Measurements from ENCODE around the gene CPT1C. TPM values are rescaled to one million over a fixed set of nuclear protein-coding genes. Genes with fewer than 3 reads are reported as not detected.

CPT1C gene
- 4.4 and 11.7 TPM in 2 replicates for total RNA-seq

DNA sequence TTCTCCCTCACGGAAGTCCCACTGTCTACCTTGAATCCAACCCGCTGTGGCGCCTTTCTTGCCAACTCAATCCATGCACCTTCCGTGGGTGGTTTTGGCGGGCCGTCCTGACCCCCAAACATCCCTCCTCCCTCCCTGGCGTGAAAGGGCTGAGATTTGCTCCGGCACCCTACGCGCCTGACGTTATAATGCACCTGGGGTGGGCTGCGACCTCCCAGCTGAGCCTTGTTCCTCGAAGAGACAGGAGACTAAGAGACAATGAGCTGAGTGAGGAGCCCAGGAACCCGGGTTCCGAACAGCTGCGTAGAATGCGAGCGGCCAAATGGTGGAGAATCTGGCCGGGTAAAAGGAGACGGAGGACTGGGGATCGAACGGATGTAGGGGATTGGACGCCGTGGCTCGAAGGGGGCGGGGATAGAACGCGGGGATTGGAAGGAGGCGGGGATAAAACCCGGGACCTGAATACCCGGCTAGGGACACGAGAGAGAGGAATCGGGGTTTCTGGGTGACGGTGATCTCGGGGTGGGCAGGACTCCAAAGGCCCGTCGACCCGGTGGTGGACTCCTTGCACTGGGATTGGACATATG is at the start of gene CPT1C:
Gene CPT1C, plus strand, starts transcription at position 461 of the 587 bp plus-strand sequence. CDS start 1,137 bp downstream, outside the sequence.

DNA sequence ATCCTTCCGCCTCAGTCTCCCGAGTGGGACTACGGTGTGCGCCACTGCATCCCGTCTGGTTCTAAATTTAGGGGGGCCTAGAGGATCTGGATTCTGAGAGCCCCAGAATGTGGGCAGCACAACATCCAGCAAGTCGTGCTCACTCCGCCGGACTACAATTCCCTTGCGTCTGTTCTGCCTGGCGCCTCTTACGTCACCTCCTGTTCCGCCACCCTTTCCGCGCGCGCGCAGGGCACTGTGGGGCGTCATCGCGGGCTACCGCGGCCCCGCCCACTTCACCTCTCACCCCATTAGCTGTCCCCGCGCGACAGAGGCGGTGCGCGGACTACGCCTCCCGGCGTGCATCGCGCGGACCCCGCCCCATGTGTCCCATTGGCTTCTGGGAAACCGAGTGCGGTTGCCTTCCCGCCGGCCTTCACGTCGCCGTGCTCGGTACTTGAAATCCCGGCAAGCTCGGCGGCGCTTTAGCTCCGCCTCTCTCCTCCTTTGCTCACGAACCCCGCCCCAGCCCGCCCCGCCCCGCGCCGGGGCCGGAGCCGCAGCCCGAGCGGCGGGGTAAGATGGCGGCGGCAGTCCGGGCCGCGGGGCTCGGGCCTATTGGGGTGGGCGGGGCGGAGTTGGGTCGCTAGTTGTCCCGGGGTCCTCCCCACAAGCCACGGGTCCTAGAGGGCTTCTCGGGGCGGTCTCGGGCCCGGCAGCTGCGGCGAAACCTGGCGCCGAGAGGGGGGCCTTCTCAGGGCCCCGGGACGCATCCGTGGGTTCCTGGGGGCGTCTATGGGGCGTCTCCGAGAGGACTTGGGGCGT is 49.0 kb upstream of the CPT1C start, which contains the start of gene SCAF1:
Gene SCAF1, plus strand, starts transcription at position 522 of the 804 bp plus-strand sequence. CDS start 2,818 bp downstream, outside the sequence.

DNA sequence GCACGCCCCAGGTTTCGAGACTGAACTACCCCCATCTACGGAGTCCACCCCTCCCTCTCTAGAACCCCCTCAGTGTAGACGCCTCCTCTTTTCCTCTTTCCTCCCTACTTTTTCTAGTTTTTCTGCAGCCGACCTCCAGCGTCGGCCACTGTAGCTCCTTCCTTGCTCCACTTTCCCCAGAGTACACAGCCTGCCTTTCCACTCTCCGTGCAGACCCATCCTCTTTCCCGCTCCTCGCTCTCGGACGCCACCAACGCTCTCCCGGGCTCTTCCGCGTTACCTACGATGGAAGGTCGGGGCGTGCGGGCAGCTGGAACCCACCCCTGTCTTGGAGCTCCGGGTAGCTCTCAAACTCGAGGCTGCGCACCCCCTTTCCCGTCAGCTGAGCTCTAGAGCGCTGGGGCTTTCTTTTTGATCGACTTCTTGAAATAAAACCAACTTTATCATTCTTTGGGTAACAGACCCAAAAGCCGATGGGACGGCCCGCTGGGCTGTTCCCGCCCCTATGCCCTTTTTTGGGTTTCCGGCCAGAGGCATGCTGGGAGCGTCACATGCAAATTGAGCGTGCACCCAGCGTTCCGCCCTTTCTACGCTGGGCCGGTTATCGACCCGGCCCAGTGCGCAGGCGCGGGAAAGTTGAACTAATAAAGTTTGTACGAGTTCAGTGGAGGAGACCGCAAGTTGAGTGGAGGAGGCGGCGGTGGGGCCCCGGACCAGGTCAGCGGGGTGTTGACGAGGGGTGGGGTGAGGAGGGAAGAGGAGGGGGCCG is 25.4 kb upstream of the CPT1C start, which contains the start of the genes BCL2L12 and IRF3:
Gene BCL2L12, plus strand, starts transcription at position 583 of the 769 bp plus-strand sequence. CDS start 760 bp downstream, outside the sequence.
Gene IRF3, minus strand, starts transcription at position 507 of the 769 bp plus-strand sequence. CDS start 1,019 bp downstream, outside the sequence.

DNA sequence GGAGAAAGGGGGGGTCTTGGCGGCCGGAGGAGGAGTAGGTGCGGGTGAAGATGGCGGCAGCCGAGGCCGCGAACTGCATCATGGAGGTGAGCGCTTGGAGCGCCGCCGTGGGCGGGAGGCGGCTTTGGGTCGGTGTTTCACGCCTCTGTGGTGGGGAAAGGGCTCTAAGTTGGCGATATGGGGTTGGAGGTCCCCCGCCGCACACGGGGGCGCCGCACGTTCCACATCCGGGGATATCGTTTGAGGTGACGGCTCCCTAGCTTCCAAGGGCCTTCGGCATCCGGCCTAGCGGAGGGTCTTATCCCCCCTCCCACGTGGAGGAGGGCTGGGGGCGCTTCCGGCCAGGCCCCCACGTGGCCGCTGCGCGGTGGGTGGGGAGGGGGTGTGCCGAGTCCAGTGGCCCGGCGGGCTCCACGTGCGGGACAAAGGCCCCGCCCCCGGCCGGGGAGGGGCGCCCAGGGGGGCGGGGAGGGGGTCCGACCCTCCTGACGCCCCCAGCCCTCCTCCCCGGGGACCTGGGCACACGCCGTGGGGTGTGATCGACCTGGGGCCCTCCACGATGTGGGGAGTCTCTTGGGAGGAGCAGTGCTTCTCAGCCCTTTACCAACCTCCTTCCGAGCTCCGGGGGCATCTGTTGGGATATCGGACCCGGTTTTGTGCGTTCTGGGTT is 13.6 kb upstream of the CPT1C start, which contains the start of gene PRMT1:
Gene PRMT1, plus strand, starts transcription at position 41 of the 670 bp plus-strand sequence. Its CDS starts 10 bp downstream, at position 51.

DNA sequence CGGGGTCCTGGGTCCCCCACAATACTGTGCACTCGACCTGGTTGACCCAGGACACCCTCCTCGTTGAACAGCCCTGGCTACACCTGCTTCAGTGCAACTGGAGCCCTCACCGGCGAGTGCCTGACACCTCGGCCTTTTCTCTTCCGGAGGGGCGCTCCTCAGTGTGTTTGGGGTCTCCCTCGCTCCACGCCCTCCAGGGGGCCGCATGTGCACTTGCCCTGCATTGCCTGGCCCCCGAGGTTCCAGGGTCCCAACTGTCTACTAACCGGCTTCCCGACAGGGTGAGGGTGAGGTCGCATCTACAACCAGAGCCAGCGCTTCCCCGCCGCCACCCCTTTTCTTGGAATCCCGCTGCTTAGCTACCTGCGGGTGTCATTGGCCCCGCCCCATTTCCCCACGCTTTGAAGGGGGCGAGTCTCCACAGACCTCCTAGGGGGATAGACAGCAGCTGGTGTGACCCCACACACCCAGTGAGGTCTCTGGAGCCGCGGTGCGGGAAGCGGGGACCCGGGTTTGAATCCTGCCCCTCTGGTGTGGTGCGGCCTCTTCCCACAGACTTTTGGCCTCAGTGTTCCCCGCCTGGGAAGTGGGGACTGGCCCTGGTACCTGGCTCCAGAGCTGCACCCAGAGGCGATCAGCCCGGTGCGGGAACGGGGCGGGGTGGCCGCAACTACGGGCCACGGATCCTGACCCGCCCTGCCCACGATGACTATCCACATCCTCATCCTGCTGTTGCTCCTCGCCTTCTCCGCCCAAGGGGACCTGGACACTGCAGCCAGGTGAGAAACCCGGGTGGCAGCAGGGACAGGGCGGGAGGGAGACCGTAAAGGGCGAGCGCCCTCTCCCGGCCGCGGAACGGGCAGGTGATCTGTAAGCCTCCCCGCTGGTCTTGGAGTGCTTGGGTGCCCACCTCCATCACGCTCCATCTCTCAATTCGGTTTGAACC is 1.5 kb upstream of the CPT1C start, which contains the start of gene ADM5:
Gene ADM5, plus strand, starts transcription at position 462 of the 946 bp plus-strand sequence. Its CDS starts 244 bp downstream, at position 706.

DNA sequence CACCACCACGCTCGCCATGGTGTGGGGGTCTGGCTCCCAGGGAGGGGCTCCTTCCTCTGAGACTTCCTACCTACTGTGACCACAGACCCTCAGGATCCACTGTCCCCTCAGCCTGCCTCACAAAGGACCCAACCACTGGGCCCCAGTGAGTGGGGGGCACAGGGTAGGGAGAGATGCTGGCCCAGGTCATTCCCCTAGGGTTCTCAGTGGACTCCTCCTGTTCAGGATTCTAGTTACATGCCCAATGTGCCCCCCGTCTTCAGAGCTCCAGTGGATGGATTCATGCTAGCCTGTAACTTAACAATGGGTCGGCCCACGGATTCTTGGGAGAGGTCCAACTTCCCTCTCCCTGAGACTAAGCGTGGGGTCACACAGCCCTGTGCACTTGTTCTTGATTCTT is 72.3 kb downstream of the CPT1C start, which contains the start of gene TSKS:
Gene TSKS, minus strand, starts transcription at position 77 of the 400 bp plus-strand sequence. Its CDS starts 59 bp downstream, at position 18.

Small RNA genes within 50 kb of the gene (small RNA-seq; reads per million reads assigned to genes)
- gene MIR5088 (ENCODE audit: low replicate concordance) = 0.13 reads per million

Other genes starting within 250 kb of the CPT1C start
- gene SLC17A7, start 249.6 kb upstream of the CPT1C start, total RNA-seq = not detected in 2 replicates
- gene PIH1D1, start 239.3 kb upstream of the CPT1C start, total RNA-seq = 95.1 and 138 TPM in 2 replicates
- 30.4 and 40.1 TPM in 2 replicates for gene ALDH16A1, start 237.9 kb upstream of the CPT1C start, total RNA-seq
- gene FLT3LG, start 216.9 kb upstream of the CPT1C start, total RNA-seq = 4.8 and 6.9 TPM in 2 replicates
- gene RPL13A, start 203.5 kb upstream of the CPT1C start, total RNA-seq = 1,545 and 2,202 TPM in 2 replicates
- gene RPS11, start 194.7 kb upstream of the CPT1C start, total RNA-seq = 1,493 and 6,336 TPM in 2 replicates
- gene FCGRT, start 178.5 kb upstream of the CPT1C start, total RNA-seq = 24.9 and 84.7 TPM in 2 replicates
- 142 and 264 TPM in 2 replicates for gene RCN3, start 163.1 kb upstream of the CPT1C start, total RNA-seq
- 72.2 and 106 TPM in 2 replicates for gene NOSIP, start 110.6 kb upstream of the CPT1C start, total RNA-seq
- gene PRRG2, start 109.8 kb upstream of the CPT1C start, total RNA-seq = 0.14 and 0.22 TPM in 2 replicates
- 6.9 and 9.0 TPM in 2 replicates for gene PRR12, start 99.9 kb upstream of the CPT1C start, total RNA-seq
- 43.5 and 62.8 TPM in 2 replicates for gene RRAS, start 51.0 kb upstream of the CPT1C start, total RNA-seq
- gene SCAF1, start 48.9 kb upstream of the CPT1C start, total RNA-seq = 21.7 and 35.6 TPM in 2 replicates
- 38.3 and 72.3 TPM in 2 replicates for gene IRF3, start 25.3 kb upstream of the CPT1C start, total RNA-seq
- 3.3 and 16.2 TPM in 2 replicates for gene BCL2L12, start 25.2 kb upstream of the CPT1C start, total RNA-seq
- gene PRMT1, start 13.8 kb upstream of the CPT1C start, total RNA-seq = 350 and 388 TPM in 2 replicates
- 0.22 and 1.1 TPM in 2 replicates for gene ADM5, start 1.5 kb upstream of the CPT1C start, total RNA-seq
- under 0.01 and 0.14 TPM in 2 replicates for gene TSKS, start 72.2 kb downstream of the CPT1C start, total RNA-seq
- gene AP2A1, start 75.9 kb downstream of the CPT1C start, total RNA-seq = 131 and 141 TPM in 2 replicates
- 17.2 and 17.5 TPM in 2 replicates for gene FUZ, start 122.2 kb downstream of the CPT1C start, total RNA-seq
- 22.2 and 43.8 TPM in 2 replicates for gene MED25, start 127.2 kb downstream of the CPT1C start, total RNA-seq
- 55.4 and 82.7 TPM in 2 replicates for gene PTOV1, start 160.0 kb downstream of the CPT1C start, total RNA-seq
- 47.5 and 82.2 TPM in 2 replicates for gene PNKP, start 176.5 kb downstream of the CPT1C start, total RNA-seq
- gene AKT1S1, start 186.2 kb downstream of the CPT1C start, total RNA-seq = 16.6 and 17.9 TPM in 2 replicates
- gene TBC1D17, start 186.6 kb downstream of the CPT1C start, total RNA-seq = 18.8 and 36.5 TPM in 2 replicates
- 0.43 and 3.3 TPM in 2 replicates for gene IL4I1, start 205.8 kb downstream of the CPT1C start, total RNA-seq
- gene ATF5, start 238.1 kb downstream of the CPT1C start, total RNA-seq = 7.4 and 12.3 TPM in 2 replicates
- gene NUP62, start 238.4 kb downstream of the CPT1C start, total RNA-seq = 31.5 and 68.1 TPM in 2 replicates

Measured in placental pericyte (primary cell).